IPS-11a (cell line): ENCODE measurements around the gene PASK.

Experiments used
- H3K4me3 ChIP-seq: one replicate; pipeline ENCODE4 v1.5.1; 2013; ENCODE audit warnings: low read depth, low read length, control low read depth

PASK gene

GRCh38 chr2:241182126-241182525 is 32.9 kb upstream of the PASK start:
- no peak overlapping the region for H3K4me3 ChIP-seq

DNA sequence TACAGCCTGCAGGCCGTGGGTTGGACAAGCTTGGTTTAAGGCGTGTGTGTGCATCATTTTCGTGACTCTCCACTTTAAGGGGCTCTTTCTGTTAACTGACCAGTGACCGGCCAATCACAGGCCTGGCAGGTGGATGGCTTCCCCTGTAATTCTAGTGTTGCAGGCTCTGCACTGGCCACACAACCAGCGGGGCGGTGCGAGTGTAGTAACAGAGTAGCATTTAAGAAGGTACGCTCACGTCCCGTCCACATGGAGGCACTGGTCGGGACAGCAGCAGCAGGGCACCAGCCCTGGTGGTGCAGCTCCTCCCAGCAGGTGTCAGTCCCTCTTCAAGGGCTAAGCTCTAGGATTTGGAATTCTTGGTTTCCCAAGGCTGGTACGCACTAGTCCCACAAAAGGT is 31.2 kb upstream of the PASK start:
- H3K4me3 ChIP-seq = no peak overlapping the region

GRCh38 chr2:241179899-241180298 is 30.6 kb upstream of the PASK start:
- H3K4me3 ChIP-seq = no peak overlapping the region

DNA sequence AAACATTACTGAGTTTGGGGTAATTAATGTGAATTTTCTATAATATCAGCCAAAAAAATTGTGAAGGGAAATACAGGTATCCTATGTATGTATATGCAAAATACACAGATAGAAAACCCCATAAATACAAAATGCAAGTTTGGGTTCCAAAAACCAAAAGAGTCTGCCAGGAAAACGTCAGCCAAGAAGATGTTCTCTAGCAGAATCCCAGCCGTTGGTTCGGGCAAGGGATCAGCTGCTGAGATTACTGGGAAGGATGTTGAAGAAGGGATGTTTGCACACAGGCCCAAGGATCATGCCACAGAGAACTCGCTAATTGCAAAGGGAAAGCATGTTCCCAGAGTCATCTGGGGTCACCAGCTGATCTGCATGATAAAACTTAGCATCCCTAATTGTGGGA is 29.7 kb upstream of the PASK start:
- H3K4me3 ChIP-seq = no peak overlapping the region

GRCh38 chr2:241177526-241178334 is 28.5 kb upstream of the PASK start:
- no peak overlapping the region for H3K4me3 ChIP-seq

- no peak overlapping the region for H3K4me3 ChIP-seq
Measured at GRCh38 chr2:241173557-241173956, 24.3 kb upstream of the PASK start.

- no peak overlapping the region for H3K4me3 ChIP-seq
Measured at GRCh38 chr2:241168366-241168765, 19.1 kb upstream of the PASK start.

DNA sequence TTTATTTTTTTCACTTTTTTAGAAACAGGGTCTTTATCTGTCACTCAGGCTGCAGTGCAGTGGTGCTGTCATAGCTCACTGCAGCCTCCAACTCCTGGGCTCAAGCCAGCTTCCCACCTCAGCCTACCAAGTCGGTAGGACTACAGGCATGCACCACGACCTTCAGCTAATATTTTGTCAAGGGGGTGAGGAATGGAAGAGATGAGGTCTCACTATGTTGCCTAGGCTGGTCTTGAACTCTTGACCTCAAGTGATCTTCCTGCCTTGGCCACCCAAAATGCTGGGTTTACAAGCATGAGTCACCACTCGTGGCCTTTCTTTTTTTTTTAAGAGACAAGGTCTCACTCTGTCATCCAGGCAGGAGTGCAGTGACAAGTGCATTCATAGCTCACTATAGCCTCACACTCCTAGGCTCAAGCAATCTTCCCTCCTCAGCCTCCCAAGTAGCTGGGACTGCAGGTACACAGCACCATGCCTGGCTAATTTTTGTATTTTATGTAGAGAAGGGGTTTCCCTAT is 14.4 kb upstream of the PASK start:
- H3K4me3 ChIP-seq = no peak overlapping the region

GRCh38 chr2:241161646-241162281 is 12.5 kb upstream of the PASK start:
- H3K4me3 ChIP-seq = no peak overlapping the region

- H3K4me3 ChIP-seq = no peak overlapping the region
Measured at GRCh38 chr2:241160318-241160717, 11.0 kb upstream of the PASK start.

- no peak overlapping the region for H3K4me3 ChIP-seq
Measured at GRCh38 chr2:241159116-241159515, 9.8 kb upstream of the PASK start.

DNA sequence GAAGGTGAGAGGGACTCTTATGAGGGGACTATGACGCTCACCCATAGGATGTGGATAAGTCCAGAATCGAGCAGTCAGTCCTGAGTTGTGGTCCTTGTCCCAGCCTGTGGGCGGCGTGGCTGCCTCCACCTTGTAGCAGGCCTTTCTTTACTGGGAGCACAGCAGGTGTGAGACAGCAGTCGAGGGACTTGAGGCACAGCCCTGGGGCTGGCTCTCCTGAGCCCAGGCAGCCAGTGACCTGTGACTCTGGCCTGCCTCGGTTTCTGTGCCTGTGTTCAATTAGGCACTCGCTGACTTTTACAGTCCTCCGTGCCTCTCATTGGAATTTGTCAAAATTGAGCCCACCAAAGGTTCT is 9.3 kb upstream of the PASK start:
- H3K4me3 ChIP-seq = no peak overlapping the region

GRCh38 chr2:241157841-241158545 is 8.7 kb upstream of the PASK start:
- no peak overlapping the region for H3K4me3 ChIP-seq

DNA sequence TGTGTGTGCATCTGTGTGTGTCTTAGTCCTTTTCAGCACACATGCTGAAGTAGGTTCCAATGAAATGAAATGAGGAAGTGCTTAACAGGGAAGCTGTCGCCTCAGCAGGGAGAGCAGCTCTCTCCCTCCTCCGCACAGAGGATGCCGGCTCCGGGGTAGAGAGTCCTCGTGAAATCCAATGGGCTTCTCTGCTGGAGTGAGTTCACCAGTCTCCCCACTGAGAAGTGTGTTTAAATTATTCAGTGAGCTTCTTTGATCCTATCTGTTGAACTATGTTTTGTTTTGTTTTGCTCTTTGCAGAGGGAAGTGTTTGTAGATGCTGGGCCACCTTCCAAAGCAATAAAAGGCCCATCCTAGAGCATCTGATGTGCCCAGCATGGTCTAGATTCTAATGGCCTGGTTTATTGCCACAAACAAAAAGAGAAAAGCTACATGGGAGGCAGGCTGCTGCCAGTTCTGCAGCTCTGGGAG is 7.7 kb upstream of the PASK start:
- no peak overlapping the region for H3K4me3 ChIP-seq

DNA sequence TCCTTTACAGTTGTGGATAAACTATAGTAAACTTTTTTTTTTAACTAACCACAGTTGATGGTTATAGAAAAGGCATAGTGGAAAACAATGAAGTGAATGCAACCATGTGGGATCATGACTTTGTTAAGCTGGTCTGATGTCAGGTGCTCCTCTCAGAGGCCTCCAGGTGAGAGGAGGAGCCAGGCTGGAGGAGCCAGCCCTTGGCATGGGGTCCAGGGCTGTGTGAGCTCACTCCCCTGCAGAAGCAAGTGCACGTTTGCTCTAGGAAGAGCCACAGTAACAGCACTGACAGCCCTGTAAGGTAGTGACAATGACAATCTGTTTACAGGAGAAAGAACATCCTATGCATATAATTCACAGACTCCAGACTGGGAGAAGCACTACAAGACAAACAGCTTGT is 6.7 kb upstream of the PASK start:
- no peak overlapping the region for H3K4me3 ChIP-seq

DNA sequence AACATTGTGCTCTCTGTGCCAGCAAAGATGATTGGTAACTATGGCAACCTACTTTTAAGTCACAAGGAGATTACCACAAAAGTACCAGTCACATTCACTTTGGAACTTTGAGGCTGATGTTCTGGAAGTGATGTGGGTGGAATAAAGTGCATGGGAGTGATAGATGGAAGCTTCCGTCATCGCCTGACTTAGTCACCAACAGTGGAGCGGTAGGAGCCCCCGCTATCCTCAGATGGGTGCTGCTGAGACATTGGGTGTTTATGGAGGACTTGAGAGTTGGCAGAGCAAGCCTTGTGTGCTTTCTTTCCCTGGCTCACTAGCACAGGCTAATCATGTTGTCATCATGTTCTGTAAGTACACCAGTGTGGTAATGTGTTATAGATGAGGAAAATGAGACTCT is 5.6 kb upstream of the PASK start:
- no peak overlapping the region for H3K4me3 ChIP-seq

DNA sequence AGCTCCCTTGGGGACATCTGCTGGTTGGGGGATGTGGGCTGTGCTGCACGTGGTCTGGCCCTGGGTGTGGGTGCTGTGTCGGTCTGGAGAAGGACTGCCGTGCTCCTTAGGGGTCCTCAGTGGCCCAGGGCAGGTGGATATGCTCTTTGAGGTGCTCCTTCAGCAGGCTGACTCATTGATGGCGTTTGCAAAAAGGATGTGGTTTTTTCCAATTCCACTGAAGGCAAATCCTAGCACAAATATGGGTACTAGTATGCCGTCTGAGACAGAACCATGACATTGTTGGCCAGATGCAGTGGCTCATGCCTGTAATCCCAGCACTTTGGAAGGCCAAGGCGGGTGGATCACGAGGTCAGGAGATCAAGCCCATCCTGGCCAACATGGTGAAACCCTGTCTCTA is 4.3 kb upstream of the PASK start:
- H3K4me3 ChIP-seq = no peak overlapping the region

- H3K4me3 ChIP-seq = no peak overlapping the region
Measured at GRCh38 chr2:241151934-241152660, 2.8 kb upstream of the PASK start.

GRCh38 chr2:241150660-241151530 is 1.6 kb upstream of the PASK start:
- H3K4me3 ChIP-seq = peak overlapping the region; percentile 64
